GM18498 (cell line): ENCODE results near the gene GMPR2.

Experiments
- ATAC-seq: cut with Tn5 transposase; IDR thresholded peaks from one replicate; pipeline ENCODE4 v1.9.1; 2021; ENCODE audit warnings: mild to moderate bottlenecking, moderate library complexity; ENCODE audit not compliant: unreplicated experiment

GMPR2 gene

DNA sequence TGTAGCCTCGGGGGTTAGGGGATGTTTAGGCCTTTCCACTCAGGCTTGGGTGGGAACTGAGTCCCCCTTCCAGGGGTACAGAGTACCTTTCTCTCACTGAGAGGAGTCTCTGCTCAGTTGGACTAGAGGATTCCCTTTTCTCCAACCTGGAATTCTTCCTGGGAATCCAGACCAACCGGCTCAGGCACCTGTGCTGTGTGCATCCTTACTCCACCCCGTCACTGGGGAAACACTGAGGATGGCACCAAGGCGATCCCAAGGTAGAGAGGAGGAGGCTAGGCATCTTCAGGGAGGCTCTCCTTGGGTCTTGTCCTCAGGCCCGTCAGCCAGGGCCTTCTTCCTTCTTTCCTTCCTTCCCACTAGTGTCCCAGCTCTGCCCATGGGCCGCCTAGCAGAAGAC, 31.1 kb downstream of the GMPR2 start:
- no peak for ATAC-seq

DNA sequence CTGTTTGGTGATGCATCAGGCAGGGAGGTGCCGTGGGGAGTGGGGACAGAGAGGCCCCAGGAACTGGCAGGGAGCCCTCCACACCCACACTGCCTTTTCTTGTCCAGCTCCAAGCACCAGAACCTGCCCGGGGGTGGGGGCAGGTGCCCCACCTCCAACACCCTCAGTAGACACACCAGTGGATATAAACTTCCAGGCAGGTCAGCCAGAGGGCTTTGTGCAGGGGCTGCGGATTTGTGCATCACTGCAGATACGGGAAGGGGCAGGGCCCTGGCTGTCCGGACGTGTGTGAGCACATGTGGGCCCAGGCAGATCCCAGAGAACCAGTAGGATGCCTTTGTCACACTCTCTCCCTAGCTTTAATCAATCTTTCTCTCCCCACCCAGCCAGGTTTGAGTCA, 31.6 kb downstream of the GMPR2 start:
- ATAC-seq, result no peak

GRCh38 chr14:24266344-24267244, 33.9 kb downstream of the GMPR2 start:
- ATAC-seq, result no peak

DNA sequence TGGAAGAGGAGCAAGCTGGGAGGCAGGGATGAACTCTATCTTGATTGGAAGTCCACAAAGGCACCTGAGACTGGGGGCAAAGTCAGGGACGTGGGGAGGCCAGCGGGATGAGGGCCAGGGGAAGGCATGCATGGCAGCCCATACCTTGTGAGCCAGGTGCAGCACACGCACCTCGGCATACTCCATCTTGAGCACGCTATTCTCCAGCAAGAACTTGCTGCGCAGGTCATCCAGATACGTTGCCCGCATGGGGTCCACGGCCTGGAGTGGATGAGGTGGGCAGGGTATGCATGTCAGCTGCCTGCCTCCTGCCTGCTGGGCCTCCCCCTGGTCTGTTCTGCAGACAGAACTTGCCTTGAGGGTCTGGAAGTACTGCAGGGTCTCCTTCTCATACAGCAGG, 34.8 kb downstream of the GMPR2 start:
- ATAC-seq, result no peak

GRCh38 chr14:24268225-24268624, 35.5 kb downstream of the GMPR2 start:
- ATAC-seq, result no peak

DNA sequence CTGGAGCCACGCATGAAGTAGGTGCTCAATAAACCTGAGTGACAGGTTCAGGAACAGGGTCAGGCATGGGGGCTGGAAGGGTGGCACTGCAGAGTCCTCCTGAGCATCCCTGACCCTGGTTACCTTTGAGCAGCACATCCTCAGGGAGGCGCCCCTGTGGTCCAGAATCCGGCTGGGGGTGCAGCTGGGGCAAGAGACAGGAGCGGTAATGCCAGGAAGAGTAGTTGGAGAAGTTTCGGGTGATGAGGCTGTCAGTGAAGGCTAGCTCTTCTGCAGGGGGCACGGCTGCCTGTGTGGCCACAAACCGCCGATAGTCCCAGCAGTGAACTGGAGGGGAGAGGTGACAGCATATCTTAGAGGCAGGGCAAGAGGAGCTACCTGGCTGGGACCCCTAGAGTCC, 36.6 kb downstream of the GMPR2 start:
- ATAC-seq, result no peak

DNA sequence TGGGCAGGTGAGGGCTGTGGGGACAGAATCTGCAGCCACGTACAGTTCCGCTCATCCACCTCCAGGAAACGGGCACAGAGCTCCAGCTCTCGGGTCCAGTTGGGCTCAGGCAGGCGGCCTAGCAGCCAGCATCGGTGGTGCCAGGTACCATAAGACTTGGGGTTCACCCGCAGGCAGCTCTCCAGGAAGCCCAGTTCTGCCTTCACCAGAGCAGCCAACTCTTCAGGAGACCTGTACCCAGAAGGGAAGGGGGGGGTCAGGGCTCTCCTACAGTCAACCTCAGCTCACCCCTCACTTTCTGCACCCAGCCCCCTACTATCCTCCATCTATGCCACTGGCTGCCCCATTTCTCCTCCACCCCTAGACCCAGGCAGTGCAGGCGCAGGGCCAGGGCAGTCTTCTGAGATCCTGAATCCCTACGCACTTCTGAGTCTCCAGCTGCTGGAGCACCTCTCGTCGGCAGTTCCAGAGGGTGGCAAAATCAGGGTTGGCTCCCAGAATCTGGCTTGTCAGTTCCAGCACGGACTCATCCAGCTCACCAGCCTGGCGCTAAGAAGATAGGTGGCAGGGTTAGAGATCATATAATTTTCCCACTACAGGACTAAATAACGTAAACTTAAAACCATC, 37.3 kb downstream of the GMPR2 start:
- no peak for ATAC-seq

- ATAC-seq, result no peak
Measured at GRCh38 chr14:24270537-24271133, 37.9 kb downstream of the GMPR2 start.

DNA sequence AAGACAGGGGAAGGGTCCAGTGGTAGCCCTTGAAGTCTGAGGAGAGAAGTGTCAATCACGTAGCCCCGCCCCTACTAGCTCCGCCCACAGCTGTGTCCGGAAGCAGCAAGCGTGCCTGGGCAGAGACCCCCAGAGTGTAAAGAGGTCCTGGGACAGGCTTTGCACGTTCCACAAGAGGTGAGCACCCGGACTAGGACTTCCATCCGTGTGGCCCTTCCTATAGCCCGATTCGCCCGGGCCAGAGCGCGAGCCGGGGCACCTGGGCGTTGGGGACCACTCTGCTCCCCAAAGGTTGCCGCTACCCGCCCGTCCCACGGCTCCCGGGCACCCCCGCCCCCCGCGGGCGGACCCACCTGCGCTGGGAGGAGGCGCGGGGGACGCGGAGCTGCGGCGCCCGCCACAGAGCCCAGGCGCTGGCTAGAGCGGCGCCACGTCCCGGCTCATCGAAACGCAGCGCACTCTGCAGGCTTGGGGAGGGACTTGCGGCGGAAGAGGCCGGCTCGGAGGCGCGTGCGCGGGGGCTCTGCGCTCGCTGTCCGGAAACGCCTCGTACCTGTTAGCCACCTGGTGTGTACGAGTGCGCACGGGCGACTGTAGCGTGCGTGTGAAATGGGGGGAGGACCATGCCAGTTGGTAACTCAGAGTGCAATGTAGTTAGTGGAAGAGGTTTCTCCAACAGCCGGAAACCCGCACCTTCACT, 38.6 kb downstream of the GMPR2 start, which contains the start of gene RABGGTA:
TSS of gene RABGGTA (minus strand) at position 464 of the 700 bp plus-strand sequence. CDS start 482 bp downstream, outside the sequence.
- ATAC-seq, result peak; percentile 90

- no peak for ATAC-seq
Measured at GRCh38 chr14:24271834-24272263, 39.1 kb downstream of the GMPR2 start.

GRCh38 chr14:24272467-24272866, 39.7 kb downstream of the GMPR2 start:
- ATAC-seq, result no peak

DNA sequence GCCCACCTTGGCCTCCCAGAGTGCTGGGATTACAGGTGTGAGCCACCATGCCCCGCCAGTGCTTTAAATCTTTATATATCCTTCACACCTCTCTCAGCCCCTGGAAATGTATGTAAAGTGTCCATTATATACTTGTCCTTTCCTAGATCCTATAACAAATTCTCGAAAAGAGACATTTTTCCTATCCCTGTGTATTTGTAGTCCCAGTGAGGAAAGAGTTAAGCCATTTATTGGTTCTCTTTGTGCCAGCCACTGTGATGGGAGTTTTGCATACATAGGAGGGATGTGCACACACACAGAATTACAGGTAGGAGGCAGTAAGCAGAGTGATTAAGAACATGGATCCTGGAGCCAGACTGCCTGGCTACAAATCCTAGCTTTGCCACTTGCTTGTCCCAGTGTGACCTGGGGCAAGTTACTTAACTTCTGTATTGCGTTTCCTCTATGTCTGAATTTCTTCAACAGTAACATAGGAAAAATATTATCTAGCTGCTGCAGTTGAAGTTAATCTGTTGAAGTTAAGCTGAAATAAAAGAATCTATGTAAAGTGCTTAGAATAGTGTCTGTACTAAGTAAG, 40.8 kb downstream of the GMPR2 start:
- ATAC-seq, result no peak

GRCh38 chr14:24274101-24274543, 41.4 kb downstream of the GMPR2 start:
- peak; percentile 40 for ATAC-seq

GRCh38 chr14:24277071-24277470, 44.3 kb downstream of the GMPR2 start:
- no peak for ATAC-seq

GRCh38 chr14:24277606-24278321, 45.0 kb downstream of the GMPR2 start:
- no peak for ATAC-seq

DNA sequence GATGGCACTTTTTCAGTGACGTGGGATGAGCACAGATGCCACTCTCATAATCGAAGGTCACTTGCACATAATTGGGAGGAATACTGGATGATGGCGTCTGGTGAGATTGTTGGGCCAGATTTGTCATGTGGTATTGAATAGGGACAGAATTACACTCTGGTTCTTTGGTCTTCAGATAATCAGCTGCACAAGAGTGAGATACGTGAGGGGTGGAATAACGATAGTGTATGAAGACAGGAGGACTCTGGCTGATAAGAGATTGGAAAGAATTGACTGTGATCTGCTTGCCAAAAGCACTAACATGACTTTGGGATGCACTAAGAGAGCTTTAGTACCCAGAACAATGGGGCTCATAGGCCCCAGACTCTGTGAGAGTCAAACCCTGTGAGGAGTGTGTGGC, 45.7 kb downstream of the GMPR2 start:
- ATAC-seq, result no peak

DNA sequence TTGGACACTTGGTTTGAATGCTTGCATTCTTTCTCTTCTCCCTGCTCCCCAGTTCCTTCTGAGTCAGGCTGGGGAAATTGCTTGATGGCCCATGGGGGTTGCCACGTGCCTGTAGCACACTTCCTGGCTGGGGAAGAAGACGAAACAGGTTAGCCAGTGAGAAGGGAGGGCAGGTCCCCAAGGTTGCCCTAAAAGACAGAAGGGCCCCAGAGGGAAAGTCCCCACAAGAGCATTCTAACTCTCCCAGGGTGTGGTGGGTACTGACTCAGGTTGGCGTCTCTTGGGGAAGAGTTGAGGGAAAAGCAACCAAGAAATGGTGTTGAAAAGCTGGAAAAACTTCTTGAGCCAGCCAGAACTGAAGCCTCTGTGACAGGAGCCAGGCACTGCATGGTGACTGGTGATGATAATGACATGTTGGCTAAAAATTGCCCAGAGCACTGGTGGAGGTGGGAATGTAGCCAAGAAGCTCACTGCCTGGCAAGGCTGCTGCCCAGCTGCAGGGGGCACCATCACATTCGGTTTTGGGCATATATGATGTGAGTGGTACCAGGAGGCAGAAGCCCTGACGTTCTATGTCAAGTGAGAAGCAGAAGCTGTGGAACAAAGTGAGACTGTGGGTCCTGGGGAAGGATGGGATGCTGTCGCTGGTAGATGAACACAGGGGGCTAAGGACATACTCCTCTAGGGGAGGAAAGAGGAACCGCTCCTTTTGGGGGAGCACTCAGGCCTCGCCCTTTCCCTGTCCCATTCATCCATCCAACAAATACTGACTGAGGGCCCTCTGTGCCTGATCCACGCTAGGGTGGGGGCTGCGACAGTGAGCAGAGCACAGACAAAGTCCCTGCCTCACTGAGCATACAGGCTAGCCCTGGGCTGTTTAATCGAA, 46.8 kb downstream of the GMPR2 start:
- peak; percentile 66 for ATAC-seq

- ATAC-seq, result no peak
Measured at GRCh38 chr14:24280797-24281460, 48.2 kb downstream of the GMPR2 start.

GRCh38 chr14:24281636-24282035, 48.9 kb downstream of the GMPR2 start:
- ATAC-seq, result no peak
